ENCODE data around the gene SNED1. TPM values are rescaled to one million over a fixed set of nuclear protein-coding genes. Genes with fewer than 3 reads are reported as not detected.

Gene SNED1
- total and polyA plus RNA-seq, 2 donors (not counting 1 experiment from before 2014, with no cell fraction given), result 27.2 to 39.5 TPM

DNA sequence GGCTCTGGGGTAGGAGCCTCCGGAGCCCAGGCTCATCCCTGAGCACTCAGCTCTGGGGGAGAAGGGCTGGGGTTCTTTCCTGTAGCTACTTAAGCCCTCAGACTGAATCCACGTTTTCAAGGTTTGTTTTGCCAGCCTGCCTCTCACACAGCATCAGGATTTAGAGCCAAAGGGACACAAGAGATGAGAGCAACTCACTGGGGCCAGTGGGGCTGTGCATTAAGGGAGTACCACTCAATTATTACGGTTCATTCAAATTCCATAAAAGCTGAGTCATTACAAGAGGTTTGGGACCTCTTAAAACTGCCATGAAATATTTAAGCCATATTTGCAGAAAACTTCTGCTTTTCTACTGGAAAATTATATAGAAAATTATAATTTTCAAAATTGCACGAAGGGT lies 17.1 kb upstream of the SNED1 start:
- H3K4me1 ChIP-seq (ENCODE audit: control insufficient read depth, extremely low read depth, insufficient read depth, low read length), result peaks cover 6% of the 10 kb centered on the region
- no peak overlapping the region for H3K4me2 ChIP-seq (ENCODE audit: extremely low read depth, insufficient read depth, low read length)
- H3K9ac ChIP-seq (ENCODE audit: insufficient read depth, low read length), result no peak overlapping the region
- no peak overlapping the region for H3K4me3 ChIP-seq (replicated peaks in 1 of 4; ENCODE audit: control extremely low read depth in 1 of 4, insufficient read depth in 1 of 4, low read depth in 3 of 4, low read length in 4 of 4)
- H3K79me2 ChIP-seq (ENCODE audit: control insufficient read depth, insufficient read depth, low read length), result no peaks in the 10 kb centered on the region
- H4K20me1 ChIP-seq (ENCODE audit: control insufficient read depth, extremely low read depth, insufficient read depth, low read length), result no peaks in the 10 kb centered on the region
- TF ChIP-seq EZH2 (IDR thresholded peaks at IDR 0.05; ENCODE audit: low read length, missing control alignments) (no peak), CTCF (conservative IDR thresholded peaks at IDR 0.05 in 1 of 2, IDR thresholded peaks at IDR 0.05 in 1 of 2; ENCODE audit: low read depth in 1 of 2, low read length in 2 of 2) (no peak)
- no peaks in the 10 kb centered on the region for H3K27me3 ChIP-seq (ENCODE audit: control insufficient read depth, insufficient read depth, low read length)
- DNase-seq (ENCODE audit: low read depth in 2 of 2), result peak; percentile 32 to 79
- H2AFZ ChIP-seq (ENCODE audit: low read length), result no peak overlapping the region
- H3K36me3 ChIP-seq (ENCODE audit: control insufficient read depth, insufficient read depth, low read length), result no peaks in the 10 kb centered on the region
- H3K9me3 ChIP-seq (ENCODE audit: control insufficient read depth, insufficient read depth, low read depth, low read length), result no peaks in the 10 kb centered on the region
- H3K27ac ChIP-seq (ENCODE audit: insufficient read depth, low read length), result no peak overlapping the region

DNA sequence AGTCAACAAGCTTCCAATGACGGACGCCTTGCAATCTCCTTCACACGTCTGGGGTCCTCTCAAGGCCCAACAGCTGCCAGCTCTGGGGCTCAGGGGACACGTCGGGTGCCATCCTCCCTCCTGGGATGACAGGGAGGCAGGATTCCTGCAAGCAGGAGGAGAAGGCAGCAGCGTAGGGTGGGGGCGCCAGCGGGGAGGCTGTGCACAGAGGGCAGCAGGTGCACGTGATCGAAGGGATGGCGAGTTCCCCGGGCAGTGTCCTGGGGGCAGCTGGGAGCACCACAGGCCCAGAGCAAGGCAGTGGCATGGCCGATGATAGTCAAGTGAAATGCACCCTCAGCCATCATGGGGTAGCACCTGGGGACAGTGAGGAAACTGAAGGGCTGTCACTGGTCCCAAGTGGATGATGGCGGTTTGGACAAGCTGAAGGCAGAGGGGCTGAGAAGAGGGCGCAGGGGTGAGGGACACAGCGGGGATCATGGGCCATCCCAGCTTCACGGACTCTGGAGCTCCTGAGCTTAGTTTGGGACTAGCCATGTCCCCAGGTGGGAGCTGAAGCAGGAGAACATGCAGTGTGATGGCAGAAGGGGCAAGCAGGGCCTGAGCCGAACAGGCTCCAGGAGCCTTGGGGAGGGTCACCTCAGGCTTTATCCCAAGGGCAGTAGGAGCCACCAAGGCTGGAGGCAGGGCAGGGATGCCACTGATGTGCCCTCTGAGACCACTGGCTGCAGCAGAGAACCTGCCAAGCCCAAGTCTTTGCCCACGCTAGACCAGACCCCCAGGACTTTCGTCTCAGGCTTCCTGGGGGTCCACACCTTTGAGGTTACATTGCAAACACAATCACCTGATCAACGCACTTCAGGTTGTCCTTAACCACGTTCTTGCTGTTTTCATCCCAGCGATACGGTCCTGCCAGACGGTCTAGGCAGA lies 16.3 kb upstream of the SNED1 start:
- Histone ChIP-seq H3K9ac (ENCODE audit: insufficient read depth, low read length) (no peak overlapping the region), H2AFZ (ENCODE audit: low read length) (no peak overlapping the region), H3K9me3 (ENCODE audit: control insufficient read depth, insufficient read depth, low read depth, low read length) (no peaks in the 10 kb centered on the region), H3K4me3 (replicated peaks in 1 of 4; ENCODE audit: control extremely low read depth in 1 of 4, insufficient read depth in 1 of 4, low read depth in 3 of 4, low read length in 4 of 4) (no peak overlapping the region), H3K27ac (ENCODE audit: insufficient read depth, low read length) (no peak overlapping the region), H3K36me3 (ENCODE audit: control insufficient read depth, insufficient read depth, low read length) (no peaks in the 10 kb centered on the region), H3K27me3 (ENCODE audit: control insufficient read depth, insufficient read depth, low read length) (no peaks in the 10 kb centered on the region), H3K4me1 (ENCODE audit: control insufficient read depth, extremely low read depth, insufficient read depth, low read length) (peaks cover 13% of the 10 kb centered on the region), H3K79me2 (ENCODE audit: control insufficient read depth, insufficient read depth, low read length) (no peaks in the 10 kb centered on the region), H3K4me2 (ENCODE audit: extremely low read depth, insufficient read depth, low read length) (no peak overlapping the region), H4K20me1 (ENCODE audit: control insufficient read depth, extremely low read depth, insufficient read depth, low read length) (no peaks in the 10 kb centered on the region)
- DNase-seq (ENCODE audit: low read depth in 2 of 2), result no peak
- no peak for TF ChIP-seq EZH2 (IDR thresholded peaks at IDR 0.05; ENCODE audit: low read length, missing control alignments)
- TF ChIP-seq CTCF (conservative IDR thresholded peaks at IDR 0.05 in 1 of 2, IDR thresholded peaks at IDR 0.05 in 1 of 2; ENCODE audit: low read depth in 1 of 2, low read length in 2 of 2), result no peak

DNA sequence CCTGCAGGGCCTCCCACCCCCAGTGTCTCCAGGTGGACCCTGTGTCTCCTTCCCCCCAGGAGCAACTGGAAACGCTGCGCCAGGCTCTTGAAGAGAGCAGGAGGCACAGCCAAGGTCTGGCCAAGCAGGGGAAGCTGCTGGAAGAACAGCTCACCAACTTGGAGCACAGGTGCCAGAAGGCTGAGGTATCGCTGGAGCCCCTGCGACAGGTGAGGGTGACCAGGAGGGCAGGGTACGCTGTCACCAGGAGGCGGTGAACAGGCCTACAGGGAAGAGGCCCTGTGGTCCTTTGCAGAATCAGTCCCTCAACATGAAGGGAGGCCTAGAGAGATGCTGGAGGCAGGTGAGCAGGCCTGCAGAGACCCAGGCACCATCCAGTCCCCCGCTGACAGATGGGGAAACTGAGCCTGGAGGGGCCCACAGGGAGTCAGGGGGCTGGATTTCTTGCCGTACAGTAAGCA lies 15.6 kb upstream of the SNED1 start:
- Histone ChIP-seq H3K9me3 (ENCODE audit: control insufficient read depth, insufficient read depth, low read depth, low read length) (no peaks in the 10 kb centered on the region), H3K27ac (ENCODE audit: insufficient read depth, low read length) (no peak overlapping the region), H4K20me1 (ENCODE audit: control insufficient read depth, extremely low read depth, insufficient read depth, low read length) (no peaks in the 10 kb centered on the region), H3K9ac (ENCODE audit: insufficient read depth, low read length) (no peak overlapping the region), H3K4me3 (replicated peaks in 1 of 4; ENCODE audit: control extremely low read depth in 1 of 4, insufficient read depth in 1 of 4, low read depth in 3 of 4, low read length in 4 of 4) (no peak overlapping the region), H3K27me3 (ENCODE audit: control insufficient read depth, insufficient read depth, low read length) (no peaks in the 10 kb centered on the region), H3K4me2 (ENCODE audit: extremely low read depth, insufficient read depth, low read length) (no peak overlapping the region), H2AFZ (ENCODE audit: low read length) (no peak overlapping the region), H3K36me3 (ENCODE audit: control insufficient read depth, insufficient read depth, low read length) (no peaks in the 10 kb centered on the region), H3K4me1 (ENCODE audit: control insufficient read depth, extremely low read depth, insufficient read depth, low read length) (peaks cover 17% of the 10 kb centered on the region), H3K79me2 (ENCODE audit: control insufficient read depth, insufficient read depth, low read length) (no peaks in the 10 kb centered on the region)
- DNase-seq (ENCODE audit: low read depth in 2 of 2), result no peak
- peak in 1 of 2 donors; percentile 1 for TF ChIP-seq CTCF (conservative IDR thresholded peaks at IDR 0.05 in 1 of 2, IDR thresholded peaks at IDR 0.05 in 1 of 2; ENCODE audit: low read depth in 1 of 2, low read length in 2 of 2)
- no peak for TF ChIP-seq EZH2 (IDR thresholded peaks at IDR 0.05; ENCODE audit: low read length, missing control alignments)
